ENCODE measurements around the gene MTRF1.

MTRF1 gene

GRCh38 chr13:41236369-41236768, 27.0 kb downstream of the MTRF1 start:
- no peak overlapping the region for H3K4me2 ChIP-seq (ENCODE audit: insufficient read depth, low read length)
- H3K79me2 ChIP-seq (ENCODE audit: insufficient read depth, low read length), result no peaks in the 10 kb centered on the region
- no peak overlapping the region for H2AFZ ChIP-seq (ENCODE audit: low read depth, low read length)
- H3K9me3 ChIP-seq (ENCODE audit: insufficient read depth, low read length, severe bottlenecking), result no peaks in the 10 kb centered on the region
- peaks cover 35% of the 10 kb centered on the region; the same call in 1 of the 2 replicates for H3K36me3 ChIP-seq (ENCODE audit: insufficient read depth, low read length)
- TF ChIP-seq CTCF (IDR thresholded peaks at IDR 0.05; ENCODE audit: borderline replicate concordance, extremely low read depth, low read length, poor library complexity, severe bottlenecking) (no peak), EZH2 (IDR thresholded peaks at IDR 0.05; ENCODE audit: borderline replicate concordance, low read depth, low read length, severe bottlenecking) (no peak)
- DNase-seq (no peak), ATAC-seq (ENCODE audit: insufficient read depth, low read depth) (no peak)
- no peak overlapping the region for H3K9ac ChIP-seq (ENCODE audit: low read depth, low read length)
- H3K27ac ChIP-seq (ENCODE audit: low read length), result no peak overlapping the region
- H4K20me1 ChIP-seq (ENCODE audit: insufficient read depth, low read length), result no peaks in the 10 kb centered on the region
- no peaks in the 10 kb centered on the region for H3K4me1 ChIP-seq (ENCODE audit: insufficient read depth, low read length)
- no peaks in the 10 kb centered on the region for H3K27me3 ChIP-seq (ENCODE audit: insufficient read depth, low read length, poor library complexity)
- no peak overlapping the region for H3K4me3 ChIP-seq (ENCODE audit: low read depth in 1 of 2, low read length in 2 of 2)

- no peaks in the 10 kb centered on the region for H3K9me3 ChIP-seq (ENCODE audit: insufficient read depth, low read length, severe bottlenecking)
- H3K4me2 ChIP-seq (ENCODE audit: insufficient read depth, low read length), result no peak overlapping the region
- H4K20me1 ChIP-seq (ENCODE audit: insufficient read depth, low read length), result no peaks in the 10 kb centered on the region
- H3K36me3 ChIP-seq (ENCODE audit: insufficient read depth, low read length), result peaks cover 30% of the 10 kb centered on the region; the same call in 1 of the 2 replicates
- H3K4me1 ChIP-seq (ENCODE audit: insufficient read depth, low read length), result no peaks in the 10 kb centered on the region
- H2AFZ ChIP-seq (ENCODE audit: low read depth, low read length), result no peak overlapping the region
- no peak overlapping the region for H3K9ac ChIP-seq (ENCODE audit: low read depth, low read length)
- no peak overlapping the region for H3K27ac ChIP-seq (ENCODE audit: low read length)
- no peak overlapping the region for H3K4me3 ChIP-seq (ENCODE audit: low read depth in 1 of 2, low read length in 2 of 2)
- no peaks in the 10 kb centered on the region for H3K79me2 ChIP-seq (ENCODE audit: insufficient read depth, low read length)
- H3K27me3 ChIP-seq (ENCODE audit: insufficient read depth, low read length, poor library complexity), result no peaks in the 10 kb centered on the region
- ATAC-seq (ENCODE audit: insufficient read depth, low read depth) (no peak), DNase-seq (no peak)
- no peak for TF ChIP-seq EZH2 (IDR thresholded peaks at IDR 0.05; ENCODE audit: borderline replicate concordance, low read depth, low read length, severe bottlenecking)
- TF ChIP-seq CTCF (IDR thresholded peaks at IDR 0.05; ENCODE audit: borderline replicate concordance, extremely low read depth, low read length, poor library complexity, severe bottlenecking), result no peak
These were observed 30.5 kb downstream of the MTRF1 start for GRCh38 chr13:41232578-41233480.

DNA sequence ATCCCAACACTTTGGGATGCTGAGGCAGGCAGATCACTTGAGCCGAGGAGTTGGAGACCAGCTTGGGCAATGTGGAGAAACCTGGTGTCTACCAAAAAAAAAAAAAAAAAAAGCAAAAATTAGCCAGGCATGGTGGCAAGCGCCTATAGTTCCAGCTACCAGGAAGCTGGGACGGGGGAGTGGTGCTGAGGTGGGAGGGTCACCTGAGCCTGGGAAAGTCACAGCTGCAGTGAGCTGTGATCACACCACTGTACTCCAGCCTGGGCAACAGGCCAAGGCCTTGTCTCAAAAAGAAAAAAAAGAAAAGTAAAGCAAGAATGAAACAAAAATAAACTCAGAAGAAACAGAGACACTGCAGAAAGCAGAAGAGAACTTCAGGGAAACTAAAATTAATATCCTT, 31.6 kb downstream of the MTRF1 start:
- H3K4me1 ChIP-seq (ENCODE audit: insufficient read depth, low read length), result no peaks in the 10 kb centered on the region
- no peaks in the 10 kb centered on the region for H3K27me3 ChIP-seq (ENCODE audit: insufficient read depth, low read length, poor library complexity)
- no peak overlapping the region for H2AFZ ChIP-seq (ENCODE audit: low read depth, low read length)
- H3K4me2 ChIP-seq (ENCODE audit: insufficient read depth, low read length), result no peak overlapping the region
- no peak overlapping the region for H3K9ac ChIP-seq (ENCODE audit: low read depth, low read length)
- no peaks in the 10 kb centered on the region for H3K79me2 ChIP-seq (ENCODE audit: insufficient read depth, low read length)
- no peaks in the 10 kb centered on the region for H4K20me1 ChIP-seq (ENCODE audit: insufficient read depth, low read length)
- no peak overlapping the region for H3K4me3 ChIP-seq (ENCODE audit: low read depth in 1 of 2, low read length in 2 of 2)
- TF ChIP-seq CTCF (IDR thresholded peaks at IDR 0.05; ENCODE audit: borderline replicate concordance, extremely low read depth, low read length, poor library complexity, severe bottlenecking) (no peak), EZH2 (IDR thresholded peaks at IDR 0.05; ENCODE audit: borderline replicate concordance, low read depth, low read length, severe bottlenecking) (no peak)
- DNase-seq, result peak; percentile 15
- peaks cover 32% of the 10 kb centered on the region; the same call in 1 of the 2 replicates for H3K36me3 ChIP-seq (ENCODE audit: insufficient read depth, low read length)
- ATAC-seq (ENCODE audit: insufficient read depth, low read depth), result no peak
- no peaks in the 10 kb centered on the region for H3K9me3 ChIP-seq (ENCODE audit: insufficient read depth, low read length, severe bottlenecking)
- no peak overlapping the region for H3K27ac ChIP-seq (ENCODE audit: low read length)
